Stimulated activated CD8-positive, alpha-beta memory T cell treated with anti-CD3 and anti-CD28 coated beads, Interleukin-15, amount 100 ng/mL, for 48 hours (primary cell): ENCODE results near the gene PVALEF.

ENCODE experiments used
- DNase-seq, 2 donors: peaks; one replicate each; pipeline ENCODE4 v3.0.0-alpha.2; 2020; ENCODE audit warnings: low read depth in 2 of 2

PVALEF gene

DNA sequence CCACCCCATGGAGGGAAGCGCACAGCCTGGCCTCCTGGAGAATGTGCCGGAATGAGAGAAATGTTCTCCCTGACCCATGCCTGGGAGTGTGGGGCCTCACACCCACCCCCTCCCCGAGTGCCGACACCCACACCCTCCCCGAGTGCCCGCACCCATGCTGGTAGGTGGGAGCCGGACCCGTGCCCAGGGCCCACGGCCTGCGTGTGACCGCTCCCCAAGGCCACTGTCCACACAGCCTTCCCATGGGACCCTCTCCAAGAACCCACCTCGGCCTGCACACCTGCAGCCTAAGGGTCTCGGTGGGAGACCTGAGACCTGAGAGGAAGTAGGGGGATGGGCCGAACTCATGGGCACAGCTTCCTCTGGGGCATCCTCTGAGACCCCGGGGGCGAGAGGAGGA is 3.3 kb upstream of the PVALEF start:
- no peak for DNase-seq

DNA sequence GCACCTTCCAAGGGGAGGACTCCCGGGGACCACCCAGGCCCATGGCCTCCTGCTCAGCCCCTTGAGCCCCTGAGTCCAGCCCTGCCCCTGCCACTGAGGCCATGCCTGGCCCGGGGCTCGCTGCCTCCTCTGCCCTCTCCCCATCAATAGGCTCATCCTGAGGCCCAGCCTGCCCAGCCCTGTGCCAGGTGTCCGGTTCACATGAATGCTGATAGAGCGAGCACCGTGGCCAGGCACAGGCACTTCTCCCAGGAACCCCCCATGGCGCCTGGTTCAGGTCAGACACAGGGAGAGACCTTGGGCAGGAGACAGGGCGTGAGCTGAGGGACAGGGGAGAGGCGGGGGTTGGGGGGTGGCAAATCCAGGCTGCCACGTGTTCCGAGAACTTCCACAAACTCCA is 2.8 kb upstream of the PVALEF start:
- no peak for DNase-seq

DNA sequence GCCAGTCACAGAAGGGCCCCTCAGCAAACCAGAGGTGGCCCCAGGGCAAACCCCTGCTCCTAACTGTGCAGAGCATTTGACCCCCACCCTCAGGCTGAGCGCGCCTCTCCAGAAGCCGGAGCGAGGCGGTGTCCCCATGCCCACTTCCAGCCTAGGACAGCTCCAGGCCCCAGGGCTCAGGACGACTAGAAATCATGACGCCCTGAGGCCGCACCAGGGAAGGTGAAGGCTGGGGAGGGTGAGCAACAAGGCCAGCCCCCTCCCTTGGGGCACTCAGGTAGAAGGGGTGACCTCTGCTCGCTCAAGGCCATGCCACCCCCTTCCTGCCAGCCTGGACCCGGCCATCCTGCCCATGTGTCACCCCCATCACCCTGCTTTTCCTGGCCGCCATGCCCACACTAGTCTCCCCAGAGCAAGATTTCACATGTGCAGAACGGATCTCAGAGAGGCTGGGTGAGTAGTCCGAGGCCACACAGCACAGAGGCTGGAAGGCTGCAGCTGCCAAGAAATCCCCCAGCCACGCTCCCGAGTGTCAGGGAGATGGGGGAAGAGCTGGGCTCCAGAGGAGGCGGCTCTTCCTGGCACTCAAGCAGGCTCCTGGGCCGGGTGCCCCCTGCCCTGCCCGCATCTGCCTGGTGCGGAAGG is 2.1 kb upstream of the PVALEF start:
- no peak for DNase-seq

DNA sequence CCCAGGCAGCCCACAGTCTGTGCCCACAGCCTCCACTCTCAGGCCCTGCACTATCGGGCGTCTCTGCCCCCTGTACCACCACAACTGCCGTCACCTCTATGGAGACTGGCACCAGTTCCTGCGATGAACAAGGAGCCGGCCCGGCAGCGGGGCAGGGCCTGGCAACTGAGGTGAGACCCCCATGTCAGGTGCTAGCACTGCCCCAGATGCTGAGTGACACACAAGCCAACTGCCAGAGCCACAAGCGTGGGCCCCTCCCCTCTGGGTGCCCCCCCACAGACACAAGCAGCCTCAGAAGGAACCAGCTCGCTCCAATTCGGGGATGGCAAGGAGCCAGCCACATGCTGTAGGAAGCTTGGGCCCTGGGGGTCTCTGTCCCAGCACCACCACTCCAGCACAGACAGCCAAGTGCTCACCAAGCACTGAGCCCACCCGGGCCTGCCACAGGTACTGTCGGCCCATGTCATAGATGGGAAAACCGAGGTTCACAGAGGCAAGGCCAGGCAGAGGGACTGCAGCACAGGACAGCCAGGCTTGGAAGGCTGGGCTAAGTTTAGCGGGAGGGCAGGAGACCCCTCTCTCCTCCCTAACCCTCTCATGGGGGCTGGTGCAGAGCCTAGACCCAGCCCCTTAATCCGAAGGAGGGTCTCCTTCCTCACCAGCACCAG is 1.5 kb upstream of the PVALEF start:
- DNase-seq = no peak

DNA sequence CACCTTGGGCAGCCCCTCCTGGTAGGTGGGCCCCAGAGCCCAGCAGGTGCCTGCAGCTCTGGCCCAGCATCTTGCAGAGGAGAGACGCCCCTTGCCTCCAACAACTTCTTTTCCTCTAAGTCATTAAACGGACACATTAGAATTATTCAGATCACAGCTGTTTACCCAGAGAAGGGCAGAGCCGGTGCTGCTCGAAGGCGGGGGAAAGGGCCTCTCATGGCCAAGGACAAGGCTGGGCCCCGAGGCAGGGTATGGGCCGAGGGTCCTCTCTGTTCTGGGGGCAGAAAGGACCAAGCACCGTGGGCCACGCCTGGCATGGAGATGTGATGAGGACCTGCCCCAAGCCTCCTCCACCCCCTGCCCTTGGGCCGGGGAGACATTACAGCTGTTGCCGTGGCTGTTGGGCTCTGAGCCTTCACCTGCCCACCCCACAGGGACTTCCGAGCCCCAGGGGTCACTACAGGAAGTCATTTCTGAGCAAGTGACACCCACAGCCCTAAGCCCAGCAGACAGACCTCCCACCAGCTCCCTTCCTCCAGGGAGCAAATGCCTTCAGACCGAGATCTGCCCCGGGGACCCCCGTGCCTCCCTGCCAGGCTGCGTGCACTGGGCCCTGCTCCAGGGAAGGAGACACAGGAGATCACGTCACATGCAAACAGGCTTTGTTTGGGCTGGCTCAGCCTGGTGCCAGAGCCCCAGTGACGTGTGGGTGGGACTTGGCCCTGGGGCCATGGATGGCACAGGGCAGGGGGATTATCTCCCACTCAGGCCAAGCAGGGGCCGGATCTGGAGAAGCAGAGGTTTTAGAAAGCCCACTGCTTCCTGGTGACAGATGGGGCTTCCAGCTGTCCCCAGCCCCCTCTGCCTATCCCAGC is 699 bp upstream of the PVALEF start:
- DNase-seq = no peak

DNA sequence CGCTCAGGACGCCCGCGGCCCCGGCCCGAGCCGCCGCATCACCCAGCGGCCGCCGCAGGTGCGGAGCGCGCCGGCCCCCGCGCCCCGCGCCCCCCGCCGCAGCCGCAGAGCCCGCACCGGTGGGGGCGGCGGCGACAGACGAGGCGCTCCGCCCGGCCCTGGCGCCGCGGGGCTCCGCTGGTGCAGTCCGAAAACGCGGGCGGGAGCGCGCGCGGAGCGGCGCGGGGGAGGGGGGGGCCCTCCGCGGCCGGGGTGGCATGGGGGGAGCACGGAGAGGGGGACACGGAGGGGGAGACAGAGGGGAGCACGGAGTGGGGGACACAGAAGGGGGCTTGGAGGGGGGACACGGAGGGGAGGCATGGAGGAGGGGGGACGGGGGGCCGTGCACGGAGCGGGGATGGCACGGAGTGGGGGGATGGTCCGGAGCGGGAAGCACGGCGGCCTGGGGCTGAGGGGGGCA is 756 bp downstream of the PVALEF start, which contains the start of gene AATK:
TSS of gene AATK (minus strand) at position 189 of the 460 bp plus-strand sequence. CDS start 229 bp downstream, outside the sequence.
- no peak for DNase-seq

DNA sequence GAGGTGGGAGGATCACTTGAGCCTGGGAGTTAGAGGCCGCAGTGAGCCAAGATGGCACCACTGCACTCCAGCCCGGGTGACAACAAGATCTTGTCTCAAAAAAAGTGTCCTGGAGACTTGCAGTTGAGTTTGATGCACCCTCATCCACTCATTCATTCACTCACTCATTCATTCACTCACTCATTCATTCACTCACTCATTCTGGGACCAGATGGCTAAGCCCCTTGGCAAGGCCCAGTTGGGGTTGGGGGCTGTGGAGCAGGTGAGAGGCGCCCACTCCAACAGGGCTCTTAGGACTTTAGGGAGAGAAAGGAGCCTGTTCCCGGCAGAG is 1.9 kb downstream of the PVALEF start:
- no peak for DNase-seq

DNA sequence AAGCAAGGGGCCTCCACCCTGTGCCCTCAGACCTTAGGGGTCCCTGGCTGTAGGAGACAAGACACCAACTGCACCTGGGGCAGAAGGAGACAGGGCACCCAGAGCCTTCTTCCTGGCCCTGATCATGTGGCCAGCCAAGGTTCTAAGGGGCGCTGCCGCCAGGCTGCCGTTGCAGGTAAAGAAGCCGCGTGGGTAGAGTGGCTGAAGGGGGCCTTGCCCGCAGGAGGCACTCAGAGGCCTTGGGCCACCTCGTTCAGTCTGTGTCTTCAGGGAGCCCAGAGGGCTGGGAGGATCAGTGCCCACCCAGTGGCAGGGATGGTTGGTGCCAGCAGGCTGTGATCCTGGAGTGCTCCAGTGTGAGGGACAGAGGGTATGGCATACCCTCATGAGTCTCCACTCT is 2.3 kb downstream of the PVALEF start:
- DNase-seq = no peak

DNA sequence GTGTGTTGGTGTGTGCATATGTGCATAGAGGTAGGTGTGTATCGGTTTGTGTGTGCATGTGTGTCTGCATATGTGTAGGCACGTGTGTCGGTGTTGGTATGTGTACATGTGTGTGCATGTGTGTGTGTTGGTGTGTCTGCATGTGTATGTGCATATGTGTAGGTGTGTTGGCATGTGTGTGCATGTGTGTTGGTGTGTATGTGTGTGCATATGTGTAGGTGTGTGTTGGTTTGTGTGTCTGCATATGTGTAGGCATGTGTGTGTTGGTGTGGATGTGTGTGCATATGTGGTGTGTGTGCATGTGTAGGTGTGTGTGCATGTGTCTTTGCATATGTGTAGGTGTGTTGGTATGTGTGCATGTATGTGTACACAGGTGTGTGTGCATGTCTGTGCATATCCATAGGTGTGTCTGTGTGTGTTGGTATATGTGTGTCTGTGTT is 4.6 kb downstream of the PVALEF start:
- no peak for DNase-seq

DNA sequence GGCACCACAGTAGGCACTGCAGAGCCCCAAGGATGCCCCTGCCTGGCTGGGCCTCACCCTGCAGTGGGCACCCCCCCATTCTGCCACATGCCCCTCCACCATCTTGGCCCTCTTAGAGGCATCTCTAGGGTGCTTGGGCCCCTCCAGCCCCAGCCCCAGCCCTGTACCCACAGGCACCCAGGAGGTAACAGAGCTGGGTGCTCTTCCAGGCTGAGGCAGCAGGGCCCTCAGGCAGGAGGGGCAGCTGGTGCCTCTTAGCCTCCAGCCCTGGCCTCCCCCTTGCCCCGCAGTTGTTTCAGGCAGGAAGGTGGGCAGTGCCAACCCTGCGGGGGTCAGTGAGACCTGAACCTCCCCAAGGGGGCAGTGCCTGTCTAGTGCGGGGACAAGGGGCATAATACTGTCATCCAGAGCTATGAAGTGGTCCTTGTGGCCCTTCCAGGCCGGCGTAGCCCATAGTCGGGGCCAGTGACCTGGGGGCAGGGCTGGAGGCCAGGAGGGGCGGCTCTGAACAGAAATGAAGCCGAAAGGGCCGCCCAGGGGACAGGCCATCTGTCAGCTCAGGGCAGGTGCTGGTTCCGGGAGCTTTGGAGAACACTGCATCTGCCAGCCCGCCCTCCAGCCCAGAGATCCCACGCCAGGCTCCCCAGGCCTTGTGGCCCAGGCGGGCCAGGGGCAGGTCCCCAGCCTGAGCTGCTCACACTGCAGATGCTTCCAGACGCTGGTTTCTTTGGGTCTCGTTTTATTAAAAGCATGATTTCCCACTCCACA is 5.6 kb downstream of the PVALEF start:
- no peak for DNase-seq

DNA sequence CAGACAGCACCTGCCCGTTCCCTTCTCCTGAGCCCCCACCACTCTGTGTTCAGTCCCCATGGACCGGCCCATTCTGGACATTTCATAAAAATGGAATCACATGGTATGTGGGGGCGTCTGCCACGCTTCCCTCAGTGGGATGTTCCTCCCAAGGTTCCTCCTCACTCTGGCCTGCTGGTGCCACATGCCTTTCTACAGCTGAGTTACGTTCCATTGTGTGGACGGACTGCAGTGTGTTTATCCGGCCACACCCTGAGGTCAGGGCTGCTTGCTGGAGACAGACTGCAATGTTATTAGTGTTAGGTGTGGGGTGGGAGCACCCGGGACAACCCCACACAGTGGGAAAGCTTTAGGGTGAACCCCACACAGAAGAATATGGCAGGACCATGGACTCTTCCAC is 6.6 kb downstream of the PVALEF start:
- no peak for DNase-seq

DNA sequence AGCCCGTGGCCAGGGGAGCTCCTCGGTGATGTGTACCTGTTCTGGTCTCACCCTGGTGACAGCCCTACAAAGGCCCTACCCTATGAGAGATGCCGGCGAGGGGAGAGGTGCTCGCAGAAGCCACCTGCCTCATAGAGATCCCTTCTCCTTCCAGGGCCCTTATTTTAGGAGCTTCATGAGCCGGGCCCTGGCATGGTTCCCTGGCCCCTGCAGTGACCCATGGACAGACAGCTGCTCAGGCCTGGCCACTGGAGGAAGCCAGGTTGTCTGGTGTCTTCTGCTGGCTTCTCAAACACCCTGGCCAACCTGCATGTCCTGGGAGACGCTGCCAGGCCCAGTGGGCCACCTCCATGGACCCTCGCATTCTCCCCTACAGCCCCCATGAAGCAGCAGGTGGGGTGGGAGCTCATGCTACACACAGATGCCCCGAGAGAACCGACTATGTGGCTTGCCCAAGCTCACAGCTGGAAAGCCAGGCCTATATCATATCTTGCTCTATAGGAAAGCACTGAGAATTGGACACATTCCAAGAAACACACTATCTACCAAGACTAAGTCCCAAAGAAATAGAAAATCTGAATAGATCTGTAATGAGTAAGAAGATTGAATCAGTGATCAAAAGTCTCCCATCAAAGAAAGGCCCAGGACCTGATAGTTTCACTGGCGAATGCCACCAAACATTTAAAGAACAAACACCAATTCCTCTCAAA is 7.9 kb downstream of the PVALEF start:
- DNase-seq = no peak

DNA sequence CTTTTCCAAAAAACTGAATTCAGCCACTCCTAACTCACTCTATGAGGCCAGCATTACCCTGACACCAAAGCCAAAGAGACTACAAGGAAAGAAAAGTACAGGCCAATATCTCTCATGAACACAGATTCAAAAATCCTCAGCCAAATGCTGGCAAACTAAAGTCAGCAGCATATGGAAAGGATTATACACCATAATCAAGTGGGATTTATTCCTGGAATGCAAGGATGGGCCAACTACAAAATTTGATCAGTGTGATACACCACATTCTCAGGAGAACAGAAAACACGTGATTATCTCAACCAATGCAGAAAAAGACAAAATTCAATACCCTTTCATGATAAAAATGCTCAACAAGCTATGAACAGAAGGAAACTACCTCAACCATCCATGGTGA is 8.5 kb downstream of the PVALEF start:
- no peak for DNase-seq

DNA sequence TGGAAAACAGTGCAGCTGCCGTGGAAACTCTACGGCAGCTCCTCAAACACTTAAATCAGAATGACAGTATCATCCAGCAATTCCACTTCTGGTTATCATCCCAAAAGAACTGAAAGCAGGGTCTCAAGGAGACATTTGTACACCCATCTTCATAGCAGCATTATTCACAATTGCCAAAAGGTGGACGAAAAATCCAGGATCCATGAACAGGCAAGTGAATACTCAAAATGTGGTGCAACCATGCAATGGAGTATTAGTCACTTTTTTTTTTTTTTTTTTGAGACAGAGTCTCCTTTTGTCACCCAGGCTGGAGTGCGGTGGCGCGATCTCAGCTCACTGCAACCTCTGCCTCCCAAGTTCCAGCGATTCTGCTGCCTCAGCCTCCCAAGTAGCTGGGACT is 11.4 kb downstream of the PVALEF start:
- DNase-seq = no peak

DNA sequence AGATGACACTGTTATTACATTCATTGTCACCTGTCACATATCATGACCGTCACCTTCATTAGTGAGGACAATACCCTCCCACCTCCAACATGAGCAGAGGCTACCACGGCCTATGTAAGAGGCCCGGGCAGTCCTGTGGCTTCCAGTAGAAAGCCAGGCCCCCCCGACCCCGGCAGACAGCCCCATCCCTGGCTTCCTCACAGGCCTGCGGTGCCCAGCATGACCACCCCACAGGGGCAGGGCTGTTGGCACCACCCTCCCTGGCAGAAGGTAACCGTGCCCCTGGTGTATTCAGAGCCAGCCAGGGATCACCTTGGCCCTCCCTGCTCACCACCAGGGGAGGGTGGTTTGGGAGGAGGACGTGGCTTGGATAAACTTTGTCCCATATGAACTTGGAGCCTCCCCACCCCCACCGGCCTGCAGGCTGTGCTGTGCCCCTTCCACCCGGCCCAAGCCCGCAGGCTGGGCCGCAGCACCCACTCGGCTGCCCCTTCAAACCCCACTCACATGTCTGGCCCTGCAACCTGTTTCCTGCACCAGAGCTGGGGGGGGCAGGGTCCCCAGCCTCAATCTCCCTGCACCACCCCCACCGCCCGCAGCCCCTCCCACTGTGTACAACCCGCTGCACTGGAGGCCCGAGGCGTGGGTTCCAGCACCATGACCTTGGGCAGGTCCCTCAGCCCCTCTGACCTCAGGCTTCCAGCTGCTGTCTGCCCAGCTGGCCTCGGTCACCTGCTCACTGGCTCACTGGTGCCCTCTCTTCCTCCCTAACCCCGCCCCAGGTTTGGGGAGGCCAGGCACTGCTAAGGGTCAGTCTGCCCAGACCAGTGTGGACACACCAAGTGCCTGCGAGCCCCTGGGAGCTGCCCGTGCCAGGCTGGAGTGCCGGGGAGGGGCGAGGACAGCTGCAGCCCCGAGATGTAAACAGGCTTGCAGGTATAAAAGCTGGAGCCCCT is 13.1 kb downstream of the PVALEF start:
- no peak for DNase-seq

DNA sequence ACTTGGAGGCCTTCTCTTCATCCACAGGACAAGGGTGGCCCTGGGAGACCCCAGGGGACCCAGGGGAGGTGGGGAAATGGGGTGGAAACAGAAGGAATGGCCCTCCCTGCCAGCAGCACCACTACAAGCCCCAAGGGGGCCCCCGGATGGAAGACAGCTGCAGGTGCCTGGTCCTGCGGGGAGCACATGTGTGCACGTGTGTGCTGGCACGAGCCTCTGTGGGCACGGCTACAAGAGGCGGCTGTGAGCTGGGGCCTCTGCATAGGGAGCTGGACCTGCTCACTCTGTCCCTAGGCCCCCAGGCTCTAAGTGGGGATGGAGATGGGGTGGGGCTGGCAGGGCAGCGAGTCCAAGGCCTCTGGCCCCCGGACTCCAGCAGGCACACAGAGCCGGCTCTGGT is 13.9 kb downstream of the PVALEF start:
- DNase-seq = no peak

DNA sequence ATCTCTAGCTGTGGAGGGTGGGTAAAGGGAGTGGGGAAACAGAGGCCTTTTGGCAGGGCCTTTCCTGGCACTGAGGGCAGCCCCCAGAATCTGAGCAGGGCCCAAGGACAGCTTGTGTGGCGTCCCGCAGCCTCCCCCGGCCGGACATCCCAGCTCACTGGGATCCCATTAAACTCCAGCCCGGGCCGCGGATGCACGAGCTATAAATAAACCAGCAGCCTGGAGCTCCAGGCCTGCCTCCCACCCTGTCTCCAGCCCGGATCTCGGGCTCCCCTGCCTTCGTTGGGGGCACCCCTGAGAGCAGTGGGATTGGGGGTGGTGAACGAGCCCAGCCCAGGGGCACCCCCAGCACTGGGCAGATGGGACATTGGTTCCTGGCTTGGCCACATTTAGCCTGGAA is 14.6 kb downstream of the PVALEF start:
- no peak for DNase-seq

DNA sequence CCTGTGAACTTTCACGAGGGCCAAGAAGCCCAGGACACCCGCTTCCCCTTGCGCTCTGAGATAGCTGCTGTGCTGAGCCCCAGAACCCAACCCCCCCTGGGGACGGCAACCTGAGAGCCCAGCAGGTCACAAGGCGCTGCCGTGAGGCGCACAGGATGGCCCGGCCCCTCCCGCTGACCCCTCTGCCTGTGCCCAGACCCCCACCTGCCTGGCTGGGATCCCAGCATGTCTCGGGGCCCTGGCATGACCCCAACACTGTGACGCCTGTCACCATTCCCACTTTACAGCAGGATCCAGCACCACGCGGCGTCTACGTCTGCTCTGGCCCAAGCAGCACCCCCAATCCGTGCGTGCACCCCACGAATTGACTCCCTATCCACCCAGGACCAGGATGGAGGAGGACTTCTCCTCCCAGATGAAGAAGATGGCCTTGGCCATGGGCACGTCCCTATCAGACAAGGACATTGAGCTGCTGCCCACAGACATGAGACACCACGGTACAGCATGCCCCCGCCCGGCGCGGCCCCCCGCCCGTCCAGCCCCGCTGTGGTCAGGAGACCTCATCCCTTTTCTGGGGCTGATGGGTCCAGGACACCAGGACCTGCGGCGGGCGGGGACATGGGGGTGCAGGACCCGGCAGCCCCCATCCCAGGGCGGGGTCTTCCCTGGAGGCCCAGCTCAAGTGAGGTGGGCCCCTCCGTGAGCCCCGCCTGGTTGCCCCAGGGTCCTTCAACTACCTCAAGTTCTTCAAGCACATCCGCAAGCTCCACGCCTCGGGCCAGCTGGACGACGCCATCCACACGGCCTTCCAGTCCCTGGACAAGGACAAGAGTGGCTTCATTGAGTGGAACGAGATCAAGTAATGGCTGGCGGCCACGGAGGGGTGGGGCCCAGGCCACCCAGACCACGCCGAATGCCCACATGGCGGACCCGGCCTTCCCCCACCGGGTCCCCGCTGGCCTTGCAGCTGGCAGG is 15.8 kb downstream of the PVALEF start:
- no peak for DNase-seq

DNA sequence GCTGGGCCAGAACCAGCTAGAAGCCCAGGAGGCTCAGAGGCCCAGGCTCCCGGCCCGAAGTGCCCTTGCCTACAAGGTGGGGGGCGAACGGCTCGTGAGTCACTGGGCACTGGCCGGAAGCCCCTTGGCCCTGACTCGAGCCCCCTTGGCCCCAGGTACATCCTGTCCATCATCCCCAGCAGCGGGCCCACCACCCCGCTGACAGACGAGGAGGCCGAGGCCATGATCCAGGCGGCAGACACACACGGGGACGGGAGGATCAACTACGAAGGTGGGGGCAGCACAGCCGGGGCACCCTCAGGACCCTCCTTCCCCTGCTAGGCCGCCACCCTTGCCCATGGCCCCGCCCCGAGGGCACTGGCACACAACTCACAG is 16.5 kb downstream of the PVALEF start:
- DNase-seq = no peak
